Mucosa of rectum (tissue), 2 donors: ENCODE data around the gene WDR45B.
"Not testable (repeated sequence)": the region's sequence is repeated elsewhere in the genome, so short reads cannot be mapped to it uniquely, and the experiment has no call there.

Source experiments
- H3K27ac ChIP-seq, 2 donors: one replicate each; pipeline ENCODE4 v1.7.0; 2013; ENCODE audit warnings: inconsistent platforms in 2 of 2, low read depth in 2 of 2, low read length in 2 of 2
- H3K27me3 ChIP-seq, 2 donors: one replicate each; pipeline ENCODE4 v1.7.0; 2013; ENCODE audit warnings: low read length in 2 of 2; ENCODE audit not compliant: control insufficient read depth in 2 of 2, insufficient read depth in 2 of 2
- H3K36me3 ChIP-seq, 2 donors: one replicate each; pipeline ENCODE4 v1.7.0; 2013; ENCODE audit warnings: low read length in 2 of 2; ENCODE audit not compliant: control insufficient read depth in 2 of 2, insufficient read depth in 2 of 2
- H3K4me1 ChIP-seq, 2 donors: one replicate each; pipeline ENCODE4 v1.7.0; 2013; ENCODE audit warnings: low read length in 2 of 2, mild to moderate bottlenecking in 1 of 2; ENCODE audit not compliant: control insufficient read depth in 2 of 2, insufficient read depth in 2 of 2
- H3K4me3 ChIP-seq, 2 donors: one replicate each; pipeline ENCODE4 v1.7.0; 2013; ENCODE audit warnings: low read length in 2 of 2
- H3K9ac ChIP-seq, 2 donors: one replicate each; pipeline ENCODE4 v1.7.0; 2013; ENCODE audit warnings: low read length in 2 of 2, low read depth in 1 of 2, mild to moderate bottlenecking in 1 of 2
- H3K9me3 ChIP-seq, 2 donors: one replicate each; pipeline ENCODE4 v1.7.0; 2013; ENCODE audit warnings: low read length in 2 of 2; ENCODE audit not compliant: control insufficient read depth in 2 of 2
- donor health status: healthy.
- donor health status: Normal muscosa, but diverticular disease.

WDR45B gene

DNA sequence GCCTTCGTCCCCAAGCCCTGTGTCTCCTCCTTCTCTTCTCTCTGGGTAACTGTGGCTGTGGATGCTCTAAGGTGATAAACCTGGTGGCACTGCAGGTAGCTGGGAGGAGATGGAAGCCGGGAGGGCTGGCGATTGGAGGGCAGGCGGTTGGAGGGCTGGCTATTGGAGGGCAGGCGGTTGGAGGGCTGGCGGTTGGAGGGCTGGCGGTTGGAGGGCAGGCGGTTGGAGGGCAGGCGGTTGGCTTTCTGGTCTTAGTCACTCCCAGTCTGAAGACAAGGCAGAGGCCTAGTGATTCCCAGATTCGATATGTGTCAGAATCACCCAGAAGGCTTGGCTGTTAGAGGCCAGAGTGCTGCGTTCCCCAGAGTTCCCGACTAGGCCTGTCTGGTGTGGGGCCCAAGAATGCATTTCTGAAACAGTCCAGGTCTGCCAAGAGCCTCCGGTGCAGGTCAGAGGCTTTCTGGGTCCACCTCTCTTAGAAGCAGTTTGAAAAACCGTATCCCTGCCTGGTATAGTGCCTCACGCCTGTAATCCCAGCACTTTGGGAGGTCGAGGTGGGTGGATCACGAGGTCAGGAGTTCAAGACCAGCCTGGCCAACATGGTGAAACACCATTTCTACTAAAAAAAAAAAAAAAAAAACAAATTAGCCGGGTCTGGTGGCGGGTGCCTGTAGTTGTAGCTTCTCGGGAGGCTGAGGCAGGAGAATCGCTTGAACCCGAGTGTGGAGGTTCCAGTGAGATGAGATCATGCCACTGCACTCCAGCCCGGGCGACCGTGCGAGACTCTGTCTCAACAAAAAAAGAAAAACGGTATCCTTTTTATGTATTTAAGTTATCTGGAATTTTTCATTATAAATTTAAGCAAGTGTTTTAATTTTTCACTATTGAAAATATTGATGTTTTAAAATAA, 59.7 kb downstream of the WDR45B start:
- no peak overlapping the region for H3K4me3 ChIP-seq

DNA sequence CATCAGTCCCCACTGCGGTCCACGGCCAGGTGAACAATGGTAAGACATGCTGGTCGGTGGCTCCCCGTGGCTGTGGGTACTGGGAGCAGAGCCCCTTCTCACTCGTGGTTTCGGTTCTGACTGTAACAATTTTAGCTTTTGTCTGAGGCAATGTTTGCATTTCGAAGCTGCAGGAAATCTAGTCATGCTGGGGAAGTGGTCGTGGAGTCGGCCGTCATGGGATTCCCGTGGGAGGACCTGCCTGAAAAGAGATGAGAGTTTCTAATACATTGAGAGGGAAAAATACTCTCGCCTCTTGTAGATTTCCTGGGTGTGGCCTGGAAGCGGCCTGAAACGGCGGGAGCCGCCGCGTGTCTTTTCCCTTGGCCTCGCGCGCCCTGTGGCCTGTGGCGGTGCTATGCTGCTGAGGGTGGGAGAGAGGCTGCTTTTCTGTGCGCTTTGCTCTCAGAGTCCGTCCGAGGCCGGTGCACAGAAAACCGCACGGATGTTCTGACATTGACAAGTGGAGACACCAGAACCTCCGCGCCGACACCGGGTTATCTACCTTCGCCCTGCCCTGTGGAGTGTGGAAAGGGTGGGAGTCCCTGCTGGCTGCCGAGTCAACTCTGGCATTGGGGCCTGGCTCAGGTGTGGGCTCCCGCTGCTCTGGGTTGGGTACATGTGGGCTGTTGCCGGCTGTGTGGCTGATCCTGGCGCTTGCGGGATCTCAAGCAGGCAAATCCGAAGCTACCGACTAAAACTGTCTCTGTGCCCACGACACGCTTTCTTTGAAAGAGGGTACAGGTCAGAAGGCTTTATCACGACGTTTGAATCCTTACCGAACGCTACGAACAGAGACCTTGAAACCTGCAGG, 60.8 kb downstream of the WDR45B start:
- no peaks in the 10 kb centered on the region for H3K9me3 ChIP-seq
- no peaks in the 10 kb centered on the region for H3K27me3 ChIP-seq
- no peak overlapping the region for H3K27ac ChIP-seq
- H3K4me3 ChIP-seq: no peak overlapping the region
- H3K9ac ChIP-seq: no peak overlapping the region
- H3K36me3 ChIP-seq: peaks cover 14 to 22% of the 10 kb centered on the region in 2 donors
- H3K4me1 ChIP-seq: peaks cover 6 to 9% of the 10 kb centered on the region in 2 donors

More for the DNA sequence above, 59.7 kb downstream of the WDR45B start:
- Histone ChIP-seq H3K36me3 (peaks cover 14 to 19% of the 10 kb centered on the region in 2 donors), H3K27me3 (no peaks in the 10 kb centered on the region), H3K9me3 (no peaks in the 10 kb centered on the region), H3K27ac (no peak overlapping the region), H3K4me1 (peaks cover 11 to 17% of the 10 kb centered on the region in 2 donors), H3K9ac (no peak overlapping the region)

DNA sequence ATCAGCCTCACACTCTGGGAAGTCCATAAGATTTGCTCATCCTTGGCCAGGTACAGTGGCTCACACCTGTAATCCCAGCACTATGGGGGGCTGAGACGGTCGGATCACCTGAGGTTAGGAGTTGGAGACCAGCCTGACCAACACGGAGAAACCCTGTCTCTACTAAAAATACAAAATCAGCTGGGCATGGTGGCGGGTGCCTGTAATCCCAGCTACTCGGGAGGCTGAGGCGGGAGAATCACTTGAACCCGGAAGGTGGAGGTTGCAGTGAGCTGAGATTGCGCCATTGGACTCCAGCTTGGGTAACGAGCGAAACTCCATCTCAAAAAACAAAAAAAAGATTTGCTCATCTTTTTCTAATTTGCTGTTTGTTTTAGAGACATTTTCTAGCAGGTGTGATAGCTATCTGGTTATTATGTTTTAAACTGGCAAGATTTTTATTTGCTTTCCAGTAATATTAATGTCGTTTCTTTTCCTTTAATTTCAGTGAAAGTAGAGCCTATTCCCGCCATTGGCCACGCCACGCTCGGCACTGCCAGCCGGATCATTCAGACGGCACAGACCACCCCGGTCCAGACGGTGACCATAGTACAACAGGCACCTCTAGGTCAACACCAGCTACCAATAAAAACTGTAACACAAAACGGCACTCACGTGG, 61.5 kb downstream of the WDR45B start:
- no peaks in the 10 kb centered on the region for H3K9me3 ChIP-seq
- no peak overlapping the region for H3K27ac ChIP-seq
- no peak overlapping the region for H3K9ac ChIP-seq
- H3K4me3 ChIP-seq: no peak overlapping the region
- H3K36me3 ChIP-seq: peaks cover 14 to 26% of the 10 kb centered on the region in 2 donors
- no peaks in the 10 kb centered on the region for H3K27me3 ChIP-seq
- peaks cover 0 to 2% of the 10 kb centered on the region in 2 donors for H3K4me1 ChIP-seq

DNA sequence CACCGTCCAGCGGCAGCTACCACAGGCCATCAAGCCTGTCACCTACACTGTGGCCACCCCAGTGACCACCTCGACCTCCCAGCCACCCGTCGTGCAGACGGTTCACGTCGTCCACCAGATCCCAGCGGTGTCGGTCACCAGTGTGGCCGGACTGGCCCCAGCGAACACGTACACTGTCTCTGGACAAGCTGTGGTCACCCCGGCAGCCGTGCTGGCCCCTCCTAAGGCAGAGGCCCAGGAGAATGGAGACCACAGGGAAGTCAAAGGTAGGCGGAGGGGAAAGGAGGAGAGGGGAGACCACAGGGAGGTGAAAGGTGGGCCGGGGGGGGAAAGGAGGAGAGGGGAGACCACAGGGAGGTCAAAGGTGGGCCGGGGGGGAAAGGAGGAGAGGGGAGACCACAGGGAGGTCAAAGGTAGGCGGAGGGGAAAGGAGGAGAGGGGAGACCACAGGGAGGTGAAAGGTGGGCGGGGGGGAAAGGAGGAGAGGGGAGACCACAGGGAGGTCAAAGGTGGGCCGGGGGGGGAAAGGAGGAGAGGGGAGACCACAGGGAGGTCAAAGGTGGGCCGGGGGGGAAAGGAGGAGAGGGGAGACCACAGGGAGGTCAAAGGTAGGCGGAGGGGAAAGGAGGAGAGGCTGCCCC, 62.2 kb downstream of the WDR45B start:
- not testable (repeated sequence) for H3K27ac ChIP-seq, H3K9ac ChIP-seq, H3K27me3 ChIP-seq, H3K4me1 ChIP-seq, H3K4me3 ChIP-seq, H3K9me3 ChIP-seq
- H3K36me3 ChIP-seq: peaks cover 14 to 26% of the 10 kb centered on the region in 2 donors

DNA sequence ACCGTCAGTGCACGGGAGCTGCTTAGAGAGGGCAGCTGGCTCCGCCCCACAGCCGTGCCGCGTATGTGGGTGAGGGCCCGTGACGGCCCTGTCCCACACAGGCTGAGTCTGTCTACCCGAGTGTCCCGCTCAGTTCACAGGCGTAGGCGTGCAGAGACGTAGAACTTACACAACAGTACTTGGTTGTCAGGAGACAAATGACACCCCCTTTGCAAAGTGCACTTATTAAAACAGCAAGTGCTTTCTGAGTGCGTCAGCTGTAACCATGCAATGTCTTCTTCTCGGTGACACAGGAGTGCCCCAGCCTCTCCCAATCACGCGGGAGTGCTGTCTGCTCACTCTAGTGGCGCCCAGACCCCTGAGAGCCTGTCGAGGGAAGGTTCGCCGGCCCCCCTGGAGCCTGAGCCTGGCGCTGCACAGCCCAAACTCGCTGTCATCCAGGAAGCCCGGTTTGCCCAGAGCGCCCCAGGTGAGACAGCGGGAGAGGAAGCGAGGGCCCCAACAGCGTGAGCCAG, 64.5 kb downstream of the WDR45B start:
- no peak overlapping the region for H3K9ac ChIP-seq
- no peaks in the 10 kb centered on the region for H3K4me1 ChIP-seq
- no peak overlapping the region for H3K4me3 ChIP-seq
- no peak overlapping the region for H3K27ac ChIP-seq
- peaks cover 14 to 26% of the 10 kb centered on the region in 2 donors for H3K36me3 ChIP-seq
- H3K9me3 ChIP-seq: no peaks in the 10 kb centered on the region
- H3K27me3 ChIP-seq: no peaks in the 10 kb centered on the region

DNA sequence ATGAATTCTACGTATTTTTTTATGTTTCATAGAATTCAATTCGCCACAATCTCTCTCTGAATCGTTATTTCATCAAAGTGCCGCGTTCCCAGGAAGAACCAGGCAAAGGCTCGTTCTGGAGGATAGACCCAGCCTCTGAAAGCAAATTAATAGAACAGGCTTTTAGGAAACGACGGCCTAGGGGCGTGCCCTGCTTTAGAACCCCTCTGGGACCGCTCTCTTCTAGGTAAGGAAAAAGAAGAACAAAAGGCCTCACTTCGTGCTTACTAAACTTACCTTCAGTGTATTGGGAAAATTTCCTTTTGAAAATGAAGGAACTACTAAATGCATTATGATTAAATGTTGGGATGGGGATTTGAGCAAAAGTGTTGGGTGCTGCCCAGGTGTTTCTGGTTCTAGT, 65.5 kb downstream of the WDR45B start:
- H3K36me3 ChIP-seq: peaks cover 12 to 29% of the 10 kb centered on the region in 2 donors
- H3K27ac ChIP-seq: no peak overlapping the region
- no peak overlapping the region for H3K9ac ChIP-seq
- no peak overlapping the region for H3K4me3 ChIP-seq
- no peaks in the 10 kb centered on the region for H3K9me3 ChIP-seq
- peaks cover 0 to 3% of the 10 kb centered on the region in 2 donors for H3K4me1 ChIP-seq
- H3K27me3 ChIP-seq: no peaks in the 10 kb centered on the region

DNA sequence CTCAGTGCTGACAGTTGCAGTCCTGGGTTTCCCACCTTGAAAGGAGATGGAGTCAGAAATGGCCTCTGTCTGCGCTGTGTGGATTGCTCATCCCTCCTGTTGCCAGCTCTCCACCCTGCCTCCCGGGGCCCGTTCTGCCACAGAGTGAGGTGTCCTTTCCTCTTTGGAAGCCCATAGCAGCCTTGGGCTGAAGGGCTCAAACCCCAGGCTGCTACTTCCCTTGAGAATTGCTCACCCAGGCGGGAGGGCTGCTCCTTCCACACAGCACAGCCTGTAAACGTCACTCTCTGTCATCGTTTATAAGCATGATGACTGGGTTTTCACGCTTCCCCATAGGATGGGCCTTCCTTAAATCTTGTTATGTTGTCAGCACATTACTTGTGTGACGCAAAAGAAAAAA, 66.0 kb downstream of the WDR45B start:
- H3K9ac ChIP-seq: no peak overlapping the region
- no peak overlapping the region for H3K4me3 ChIP-seq
- no peak overlapping the region for H3K27ac ChIP-seq
- peaks cover 8 to 27% of the 10 kb centered on the region in 2 donors for H3K36me3 ChIP-seq
- no peaks in the 10 kb centered on the region for H3K27me3 ChIP-seq
- H3K4me1 ChIP-seq: peaks cover 0 to 7% of the 10 kb centered on the region in 2 donors
- no peaks in the 10 kb centered on the region for H3K9me3 ChIP-seq

DNA sequence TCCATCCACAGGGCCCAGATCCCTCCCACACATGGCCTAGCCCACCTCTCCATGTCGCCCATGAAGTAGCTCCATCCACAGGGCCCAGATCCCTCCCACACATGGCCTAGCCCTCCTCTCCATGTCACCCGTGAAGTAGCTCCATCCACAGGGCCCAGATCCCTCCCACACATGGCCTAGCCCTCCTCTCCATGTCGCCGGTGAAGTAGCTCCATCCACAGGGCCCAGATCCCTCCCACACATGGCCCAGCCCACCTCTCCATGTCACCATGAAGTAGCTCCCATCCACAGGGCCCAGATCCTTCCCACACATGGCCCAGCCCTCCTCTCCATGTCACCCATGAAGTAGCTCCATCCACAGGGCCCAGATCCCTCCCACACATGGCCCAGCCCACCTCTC, 68.3 kb downstream of the WDR45B start:
- peaks cover 7 to 25% of the 10 kb centered on the region in 2 donors for H3K36me3 ChIP-seq

DNA sequence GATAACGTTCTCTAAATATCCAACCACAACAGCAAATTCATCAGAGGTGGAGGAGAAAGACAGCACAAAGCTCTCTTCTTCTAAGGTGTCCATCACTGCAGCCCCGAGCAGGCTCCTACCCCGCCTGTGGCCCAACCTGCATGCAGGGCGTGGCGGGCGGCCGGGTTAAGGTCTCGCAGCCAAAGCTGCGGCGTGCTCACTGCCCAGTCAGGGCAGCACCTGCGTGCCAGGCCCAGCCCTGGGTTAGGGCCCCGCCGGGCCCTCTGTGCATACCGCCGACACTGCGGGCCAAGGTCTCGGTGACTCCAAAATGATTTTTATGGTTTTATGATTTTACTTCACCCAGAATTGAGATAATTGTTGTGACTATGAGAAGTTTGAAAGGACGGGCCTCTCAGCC, 70.9 kb downstream of the WDR45B start:
- Histone ChIP-seq H3K4me1 (peaks cover 0 to 9% of the 10 kb centered on the region in 2 donors), H3K27me3 (no peaks in the 10 kb centered on the region), H3K9me3 (no peaks in the 10 kb centered on the region), H3K36me3 (peaks cover 12 to 33% of the 10 kb centered on the region in 2 donors), H3K4me3 (no peak overlapping the region), H3K9ac (no peak overlapping the region), H3K27ac (no peak overlapping the region)

More for the DNA sequence above, 68.3 kb downstream of the WDR45B start:
- H3K4me1 ChIP-seq, H3K27me3 ChIP-seq, H3K9me3 ChIP-seq, H3K27ac ChIP-seq, H3K9ac ChIP-seq, H3K4me3 ChIP-seq: not testable (repeated sequence)
